Right forelimb (tissue), 1 donor: ENCODE data around the gene NTRK3.
"Not testable (repeated sequence)": the region's sequence is repeated elsewhere in the genome, so short reads cannot be mapped to it uniquely, and the experiment has no call there.

Source experiments
- DNase-seq: peaks from one replicate; pipeline ENCODE4 v3.0.0-alpha.2; 2018

Gene NTRK3

GRCh38 chr15:88115486-88116152 is 140.9 kb downstream of the NTRK3 start:
- DNase-seq = no peak

- no peak for DNase-seq
Observed at GRCh38 chr15:88113613-88114308, 142.8 kb downstream of the NTRK3 start.

- no peak for DNase-seq
Observed at GRCh38 chr15:88108991-88109390, 147.5 kb downstream of the NTRK3 start.

- DNase-seq = no peak
Observed at GRCh38 chr15:88108477-88108876, 148.1 kb downstream of the NTRK3 start.

- no peak for DNase-seq
Observed at GRCh38 chr15:88106074-88106473, 150.5 kb downstream of the NTRK3 start.

- DNase-seq = no peak
Observed at GRCh38 chr15:88104357-88104756, 152.2 kb downstream of the NTRK3 start.

GRCh38 chr15:88100181-88100580 is 156.4 kb downstream of the NTRK3 start:
- DNase-seq = no peak

GRCh38 chr15:88098361-88098760 is 158.2 kb downstream of the NTRK3 start:
- no peak for DNase-seq

- DNase-seq = no peak
Observed at GRCh38 chr15:88091444-88092016, 165.0 kb downstream of the NTRK3 start.

- peak; percentile 64 for DNase-seq
Observed at GRCh38 chr15:88090481-88091011, 166.0 kb downstream of the NTRK3 start.

GRCh38 chr15:88089731-88090130 is 166.8 kb downstream of the NTRK3 start:
- DNase-seq = no peak

- DNase-seq = no peak
Observed at GRCh38 chr15:88089024-88089620, 167.4 kb downstream of the NTRK3 start.

- DNase-seq = peak; percentile 78
Observed at GRCh38 chr15:88083811-88084760, 172.5 kb downstream of the NTRK3 start.

- DNase-seq = no peak
Observed at GRCh38 chr15:88080616-88081015, 175.9 kb downstream of the NTRK3 start.

- DNase-seq = no peak
Observed at GRCh38 chr15:88077296-88078020, 179.1 kb downstream of the NTRK3 start.

GRCh38 chr15:88076328-88076727 is 180.2 kb downstream of the NTRK3 start:
- no peak for DNase-seq

GRCh38 chr15:88075102-88075501 is 181.4 kb downstream of the NTRK3 start:
- no peak for DNase-seq

GRCh38 chr15:88074386-88074785 is 182.2 kb downstream of the NTRK3 start:
- no peak for DNase-seq

- no peak for DNase-seq
Observed at GRCh38 chr15:88073391-88073691, 183.2 kb downstream of the NTRK3 start.

GRCh38 chr15:88072598-88073390 is 183.7 kb downstream of the NTRK3 start:
- DNase-seq = no peak

- DNase-seq = not testable (repeated sequence)
Observed at GRCh38 chr15:88072133-88072532, 184.4 kb downstream of the NTRK3 start.
